Activated CD8-positive, alpha-beta memory T cell treated with anti-CD3 and anti-CD28 coated beads for 24 hours (primary cell): ENCODE measurements around the gene POU2AF1.

Experiments used
- DNase-seq: peaks from one replicate; pipeline ENCODE4 v3.0.0-alpha.2; 2020

POU2AF1 gene

DNA sequence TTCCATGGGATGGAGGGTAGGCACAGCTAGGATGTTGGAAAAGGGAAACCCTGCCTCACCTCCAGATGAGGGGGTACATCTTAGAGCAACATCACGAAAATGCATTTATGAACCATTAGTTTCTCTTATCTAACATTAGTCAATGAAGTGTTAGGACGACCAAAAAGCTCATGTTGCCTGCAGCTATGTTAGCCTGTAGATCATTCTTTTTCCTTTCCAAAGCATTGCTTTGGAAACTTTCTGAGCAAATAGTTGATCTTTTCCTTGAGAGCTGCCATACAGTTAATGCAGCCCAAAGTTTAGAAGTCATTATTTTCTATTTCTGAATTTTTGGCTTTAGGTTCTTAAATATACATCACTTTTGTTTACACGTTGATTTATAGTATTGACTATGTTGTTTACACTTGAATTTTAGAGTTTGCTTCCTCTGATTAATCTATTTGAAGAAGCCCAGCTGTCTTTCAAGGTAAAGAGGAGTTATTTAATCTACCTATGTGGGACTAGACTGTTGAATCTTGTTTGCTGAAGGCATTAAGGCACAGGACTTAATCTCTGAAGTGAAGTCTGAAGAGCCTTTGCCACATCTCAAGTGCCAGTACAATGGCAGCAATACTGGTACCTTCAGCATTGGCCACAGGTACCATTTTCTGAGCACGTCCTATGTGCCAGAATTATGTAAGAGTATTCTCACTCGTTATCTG is 69.7 kb downstream of the POU2AF1 start:
- DNase-seq: no peak

DNA sequence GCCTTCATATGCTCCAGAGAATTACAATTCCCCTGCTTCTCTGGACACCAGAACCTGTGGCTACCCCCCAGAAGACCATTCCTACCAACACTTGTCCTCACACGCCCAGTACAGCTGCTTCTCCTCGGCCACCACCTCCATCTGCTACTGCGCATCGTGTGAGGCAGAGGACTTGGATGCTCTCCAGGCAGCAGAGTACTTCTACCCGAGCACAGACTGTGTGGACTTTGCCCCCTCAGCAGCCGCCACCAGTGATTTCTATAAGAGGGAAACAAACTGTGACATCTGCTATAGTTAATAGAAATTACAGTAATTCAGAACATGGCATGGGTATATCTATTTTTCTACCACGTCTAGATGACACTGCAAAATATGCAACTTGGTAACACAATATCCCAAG is 70.9 kb downstream of the POU2AF1 start:
- no peak for DNase-seq

DNA sequence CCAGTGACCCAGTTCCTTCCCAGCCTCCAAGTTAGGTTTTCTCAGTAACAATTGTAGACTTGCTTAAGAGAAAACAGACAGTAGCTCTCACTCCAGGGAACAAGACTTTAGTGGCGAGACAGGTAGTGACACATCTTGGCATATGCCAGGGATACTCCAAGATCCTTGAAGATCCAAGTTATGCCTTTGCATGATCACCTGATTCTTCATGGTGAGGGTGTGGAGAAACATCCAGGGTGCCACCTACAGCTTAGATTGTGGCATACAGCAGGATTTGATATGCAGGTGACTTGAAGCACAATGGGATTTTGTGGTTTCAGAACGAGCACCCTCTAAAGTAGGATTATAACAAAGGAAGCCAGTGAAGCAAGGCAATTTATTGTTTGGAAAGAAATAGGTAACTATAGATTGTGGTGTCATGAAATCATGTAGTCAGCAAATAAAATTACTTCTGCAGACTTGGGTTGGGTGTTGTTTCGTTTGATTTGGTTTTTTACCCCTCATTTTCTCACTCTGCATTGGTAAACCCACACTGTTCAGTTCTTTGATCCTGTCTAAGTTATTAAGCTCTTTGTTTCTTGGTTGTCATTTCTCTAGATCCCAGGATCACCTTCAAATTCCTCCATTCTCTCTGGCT is 71.5 kb downstream of the POU2AF1 start:
- DNase-seq: no peak

DNA sequence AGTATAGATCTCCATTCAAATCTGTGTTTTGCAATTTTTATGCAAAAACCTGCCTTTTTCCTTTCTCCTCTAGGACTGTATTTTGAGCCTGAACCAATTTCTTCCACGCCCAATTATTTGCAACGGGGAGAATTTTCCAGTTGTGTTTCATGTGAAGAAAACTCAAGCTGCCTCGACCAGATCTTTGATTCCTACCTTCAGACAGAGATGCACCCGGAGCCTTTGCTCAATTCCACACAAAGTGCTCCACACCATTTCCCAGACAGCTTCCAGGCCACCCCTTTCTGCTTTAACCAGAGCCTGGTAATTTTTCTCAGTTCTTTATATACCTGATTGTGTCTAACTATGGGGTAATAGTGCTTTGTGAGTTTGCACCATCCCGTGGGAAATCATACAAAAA is 72.8 kb downstream of the POU2AF1 start:
- no peak for DNase-seq

DNA sequence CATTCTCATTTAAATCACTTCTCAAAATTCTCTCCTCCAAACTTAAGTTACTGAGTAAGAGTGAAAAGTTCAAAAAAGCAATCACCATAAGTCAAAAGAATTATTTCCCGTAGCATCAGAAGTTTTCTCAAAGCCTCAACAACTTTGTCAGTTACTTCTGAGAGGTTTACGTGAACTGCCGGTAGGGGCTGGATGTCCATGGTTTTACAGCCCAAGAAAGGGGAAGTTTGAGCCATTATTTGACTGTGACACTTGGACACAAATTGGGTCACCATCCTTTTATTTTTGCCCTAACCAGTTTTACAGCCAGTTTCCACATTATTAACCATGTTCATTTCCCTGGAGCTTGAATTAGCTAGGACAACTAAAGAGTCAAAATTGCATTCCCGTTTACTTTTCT is 73.2 kb downstream of the POU2AF1 start:
- no peak for DNase-seq

DNA sequence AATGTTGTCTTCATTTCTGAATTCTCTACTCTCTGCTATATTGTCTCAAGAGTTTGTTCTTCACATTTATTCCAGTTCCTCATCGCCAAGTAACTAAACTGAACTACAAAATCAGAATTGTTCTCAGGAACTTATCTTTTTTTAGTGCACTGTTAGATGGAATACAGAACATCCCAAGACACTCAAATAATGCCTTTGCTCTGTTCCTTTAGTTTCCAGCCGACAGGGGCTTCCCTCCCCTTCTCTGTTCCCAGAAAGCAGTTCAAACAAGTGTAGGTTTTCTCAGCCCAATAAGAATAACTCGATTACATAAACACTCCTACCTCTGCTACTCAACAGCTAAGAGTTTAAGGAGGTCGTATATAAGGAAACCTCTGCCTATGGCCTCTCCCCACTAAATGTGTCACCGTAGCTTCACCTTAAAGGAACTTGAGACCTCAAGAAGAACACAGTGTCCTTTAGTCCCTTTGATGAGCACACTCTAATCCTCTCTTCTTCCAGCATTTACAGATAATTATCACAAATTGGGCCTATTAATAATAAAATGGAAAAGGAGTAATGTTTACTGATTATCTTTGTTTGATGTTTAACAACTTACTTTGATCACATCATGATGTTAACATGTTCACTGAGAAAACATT is 73.8 kb downstream of the POU2AF1 start:
- no peak for DNase-seq

DNA sequence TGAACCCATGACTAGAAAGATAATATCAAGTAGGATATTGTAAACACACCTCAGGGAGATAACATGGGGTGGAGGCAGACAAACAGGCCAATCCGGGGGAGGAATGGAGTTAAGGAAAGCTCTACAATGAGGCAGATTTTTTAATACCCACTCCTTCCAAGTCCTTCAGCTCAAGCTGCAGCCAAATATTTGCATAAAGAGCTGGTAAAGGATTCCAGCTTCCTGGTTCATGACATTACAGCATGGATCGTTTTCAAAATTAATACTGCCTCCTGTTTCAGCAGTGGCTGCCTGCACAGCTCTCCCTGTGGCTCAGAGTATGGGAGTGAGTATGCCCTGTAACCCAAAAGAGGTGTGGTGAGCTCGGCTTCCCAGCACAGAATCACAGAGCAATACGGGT is 75.6 kb downstream of the POU2AF1 start:
- DNase-seq: no peak

DNA sequence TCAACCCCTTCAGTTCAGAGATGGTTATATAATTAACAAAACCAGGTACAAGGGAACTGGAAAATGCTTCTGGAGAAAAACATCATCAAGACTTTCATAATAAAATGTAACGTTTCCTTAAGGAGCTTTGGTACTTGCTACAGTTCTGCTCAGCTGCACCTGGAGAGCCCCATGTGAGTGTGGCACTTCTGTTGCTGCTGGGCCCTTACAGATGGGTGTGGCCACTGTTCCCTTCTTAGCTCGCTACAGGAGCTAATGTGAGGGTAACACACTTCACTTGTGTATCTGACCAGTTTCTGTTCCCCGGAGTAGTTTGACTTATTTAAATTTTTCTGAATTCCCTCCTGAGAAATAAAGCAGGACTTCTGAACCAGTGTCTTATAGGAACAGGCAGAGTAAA is 76.8 kb downstream of the POU2AF1 start:
- DNase-seq: no peak
